Measurements from ENCODE around the gene MCC.

MCC gene

DNA sequence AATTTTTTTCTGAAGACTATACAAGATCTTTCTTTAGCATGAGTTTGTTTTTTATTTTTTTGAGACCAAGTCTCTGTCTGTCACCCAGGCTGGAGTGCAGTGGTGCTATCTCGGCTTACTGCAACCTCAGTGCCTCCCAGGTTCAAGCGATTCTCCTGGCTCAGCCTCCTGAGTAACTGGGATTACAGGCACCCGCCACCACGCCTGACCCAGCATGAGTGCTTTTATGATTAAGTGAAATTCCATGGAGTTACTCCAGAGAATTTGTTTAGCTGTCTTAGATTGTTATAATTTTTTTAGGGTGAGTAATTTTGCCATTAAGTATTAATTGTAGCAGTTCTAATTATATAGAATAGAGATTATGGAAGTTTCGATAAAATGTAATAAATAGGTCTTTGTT is 39.5 kb upstream of the MCC start:
- TF ChIP-seq, protein P1, sequence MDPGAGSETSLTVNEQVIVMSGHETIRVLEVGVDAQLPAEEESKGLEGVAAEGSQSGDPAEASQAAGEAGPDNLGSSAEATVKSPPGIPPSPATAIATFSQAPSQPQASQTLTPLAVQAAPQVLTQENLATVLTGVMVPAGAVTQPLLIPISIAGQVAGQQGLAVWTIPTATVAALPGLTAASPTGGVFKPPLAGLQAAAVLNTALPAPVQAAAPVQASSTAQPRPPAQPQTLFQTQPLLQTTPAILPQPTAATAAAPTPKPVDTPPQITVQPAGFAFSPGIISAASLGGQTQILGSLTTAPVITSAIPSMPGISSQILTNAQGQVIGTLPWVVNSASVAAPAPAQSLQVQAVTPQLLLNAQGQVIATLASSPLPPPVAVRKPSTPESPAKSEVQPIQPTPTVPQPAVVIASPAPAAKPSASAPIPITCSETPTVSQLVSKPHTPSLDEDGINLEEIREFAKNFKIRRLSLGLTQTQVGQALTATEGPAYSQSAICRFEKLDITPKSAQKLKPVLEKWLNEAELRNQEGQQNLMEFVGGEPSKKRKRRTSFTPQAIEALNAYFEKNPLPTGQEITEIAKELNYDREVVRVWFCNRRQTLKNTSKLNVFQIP (CRISPR knock-in tag; IDR thresholded peaks at IDR 0.05; ENCODE audit: borderline replicate concordance, low read depth), result no peak
- no peak for TF ChIP-seq ZNF565 (CRISPR knock-in tag; conservative IDR thresholded peaks at IDR 0.05; ENCODE audit: low read depth)
- TF ChIP-seq RARB (CRISPR knock-in tag; IDR thresholded peaks at IDR 0.05), result no peak
- no peak for TF ChIP-seq ZNF70 (CRISPR knock-in tag; IDR thresholded peaks at IDR 0.05)
- TF ChIP-seq OSR1 (CRISPR knock-in tag; IDR thresholded peaks at IDR 0.05), result no peak
- no peak for TF ChIP-seq ZFP3 (CRISPR knock-in tag; IDR thresholded peaks at IDR 0.05)
- TF ChIP-seq, protein P2, sequence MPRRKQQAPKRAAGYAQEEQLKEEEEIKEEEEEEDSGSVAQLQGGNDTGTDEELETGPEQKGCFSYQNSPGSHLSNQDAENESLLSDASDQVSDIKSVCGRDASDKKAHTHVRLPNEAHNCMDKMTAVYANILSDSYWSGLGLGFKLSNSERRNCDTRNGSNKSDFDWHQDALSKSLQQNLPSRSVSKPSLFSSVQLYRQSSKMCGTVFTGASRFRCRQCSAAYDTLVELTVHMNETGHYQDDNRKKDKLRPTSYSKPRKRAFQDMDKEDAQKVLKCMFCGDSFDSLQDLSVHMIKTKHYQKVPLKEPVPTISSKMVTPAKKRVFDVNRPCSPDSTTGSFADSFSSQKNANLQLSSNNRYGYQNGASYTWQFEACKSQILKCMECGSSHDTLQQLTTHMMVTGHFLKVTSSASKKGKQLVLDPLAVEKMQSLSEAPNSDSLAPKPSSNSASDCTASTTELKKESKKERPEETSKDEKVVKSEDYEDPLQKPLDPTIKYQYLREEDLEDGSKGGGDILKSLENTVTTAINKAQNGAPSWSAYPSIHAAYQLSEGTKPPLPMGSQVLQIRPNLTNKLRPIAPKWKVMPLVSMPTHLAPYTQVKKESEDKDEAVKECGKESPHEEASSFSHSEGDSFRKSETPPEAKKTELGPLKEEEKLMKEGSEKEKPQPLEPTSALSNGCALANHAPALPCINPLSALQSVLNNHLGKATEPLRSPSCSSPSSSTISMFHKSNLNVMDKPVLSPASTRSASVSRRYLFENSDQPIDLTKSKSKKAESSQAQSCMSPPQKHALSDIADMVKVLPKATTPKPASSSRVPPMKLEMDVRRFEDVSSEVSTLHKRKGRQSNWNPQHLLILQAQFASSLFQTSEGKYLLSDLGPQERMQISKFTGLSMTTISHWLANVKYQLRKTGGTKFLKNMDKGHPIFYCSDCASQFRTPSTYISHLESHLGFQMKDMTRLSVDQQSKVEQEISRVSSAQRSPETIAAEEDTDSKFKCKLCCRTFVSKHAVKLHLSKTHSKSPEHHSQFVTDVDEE (CRISPR knock-in tag; IDR thresholded peaks at IDR 0.05), result no peak
- no peak for TF ChIP-seq ZFP30 (CRISPR knock-in tag; IDR thresholded peaks at IDR 0.05)
- TF ChIP-seq BACH2 (CRISPR knock-in tag; IDR thresholded peaks at IDR 0.05; ENCODE audit: borderline replicate concordance), result no peak
- no peak for TF ChIP-seq SNAI2 (CRISPR knock-in tag; IDR thresholded peaks at IDR 0.05)
- no peak for TF ChIP-seq ARNTL (CRISPR knock-in tag; IDR thresholded peaks at IDR 0.05; ENCODE audit: borderline replicate concordance, low read depth)
- TF ChIP-seq ZNF8 (CRISPR knock-in tag; IDR thresholded peaks at IDR 0.05), result no peak
- no peak for TF ChIP-seq TOX (CRISPR knock-in tag; IDR thresholded peaks at IDR 0.05; ENCODE audit: borderline replicate concordance)
- TF ChIP-seq GLIS3 (CRISPR knock-in tag; IDR thresholded peaks at IDR 0.05), result no peak
- no peak for TF ChIP-seq TCF4 (CRISPR knock-in tag; IDR thresholded peaks at IDR 0.05; ENCODE audit: borderline replicate concordance)
- TF ChIP-seq, protein P3, sequence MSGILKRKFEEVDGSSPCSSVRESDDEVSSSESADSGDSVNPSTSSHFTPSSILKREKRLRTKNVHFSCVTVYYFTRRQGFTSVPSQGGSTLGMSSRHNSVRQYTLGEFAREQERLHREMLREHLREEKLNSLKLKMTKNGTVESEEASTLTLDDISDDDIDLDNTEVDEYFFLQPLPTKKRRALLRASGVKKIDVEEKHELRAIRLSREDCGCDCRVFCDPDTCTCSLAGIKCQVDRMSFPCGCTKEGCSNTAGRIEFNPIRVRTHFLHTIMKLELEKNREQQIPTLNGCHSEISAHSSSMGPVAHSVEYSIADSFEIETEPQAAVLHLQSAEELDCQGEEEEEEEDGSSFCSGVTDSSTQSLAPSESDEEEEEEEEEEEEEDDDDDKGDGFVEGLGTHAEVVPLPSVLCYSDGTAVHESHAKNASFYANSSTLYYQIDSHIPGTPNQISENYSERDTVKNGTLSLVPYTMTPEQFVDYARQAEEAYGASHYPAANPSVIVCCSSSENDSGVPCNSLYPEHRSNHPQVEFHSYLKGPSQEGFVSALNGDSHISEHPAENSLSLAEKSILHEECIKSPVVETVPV (CRISPR knock-in tag; IDR thresholded peaks at IDR 0.05), result no peak
- ATAC-seq, result no peak

DNA sequence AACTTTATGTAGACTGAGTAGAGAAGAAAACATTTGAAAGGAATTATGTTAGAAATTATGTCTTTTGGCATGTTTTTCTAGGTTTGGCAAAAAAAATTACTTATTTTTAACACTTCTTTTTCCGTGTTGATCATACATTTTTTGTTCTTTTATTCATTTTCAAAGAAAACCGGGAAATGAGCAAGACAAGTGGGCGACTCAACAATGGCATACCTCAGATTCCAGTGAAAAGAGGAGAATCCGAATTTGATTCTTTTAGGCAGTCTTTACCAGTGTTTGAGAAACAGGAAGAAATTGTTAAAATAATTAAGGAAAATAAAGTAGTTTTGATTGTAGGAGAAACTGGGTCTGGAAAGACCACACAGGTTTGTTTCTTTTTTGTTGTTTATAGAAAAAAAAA is 38.2 kb upstream of the MCC start:
- no peak for ATAC-seq
- TF ChIP-seq ZC3H10 (CRISPR knock-in tag; IDR thresholded peaks at IDR 0.05) (no peak), TCF4 (CRISPR knock-in tag; IDR thresholded peaks at IDR 0.05; ENCODE audit: borderline replicate concordance) (no peak), PPARA (CRISPR knock-in tag; IDR thresholded peaks at IDR 0.05; ENCODE audit: borderline replicate concordance) (no peak), BACH2 (CRISPR knock-in tag; IDR thresholded peaks at IDR 0.05; ENCODE audit: borderline replicate concordance) (no peak), OSR1 (CRISPR knock-in tag; IDR thresholded peaks at IDR 0.05) (no peak), SNAI2 (CRISPR knock-in tag; IDR thresholded peaks at IDR 0.05) (no peak), ZNF565 (CRISPR knock-in tag; conservative IDR thresholded peaks at IDR 0.05; ENCODE audit: low read depth) (no peak), ZFP30 (CRISPR knock-in tag; IDR thresholded peaks at IDR 0.05) (no peak), ZFP3 (CRISPR knock-in tag; IDR thresholded peaks at IDR 0.05) (no peak), ESRRG (CRISPR knock-in tag; IDR thresholded peaks at IDR 0.05) (no peak), CSDC2 (CRISPR knock-in tag; IDR thresholded peaks at IDR 0.05) (no peak), ZNF70 (CRISPR knock-in tag; IDR thresholded peaks at IDR 0.05) (no peak), GLIS3 (CRISPR knock-in tag; IDR thresholded peaks at IDR 0.05) (no peak), RARB (CRISPR knock-in tag; IDR thresholded peaks at IDR 0.05) (no peak)
- TF ChIP-seq, protein P4, sequence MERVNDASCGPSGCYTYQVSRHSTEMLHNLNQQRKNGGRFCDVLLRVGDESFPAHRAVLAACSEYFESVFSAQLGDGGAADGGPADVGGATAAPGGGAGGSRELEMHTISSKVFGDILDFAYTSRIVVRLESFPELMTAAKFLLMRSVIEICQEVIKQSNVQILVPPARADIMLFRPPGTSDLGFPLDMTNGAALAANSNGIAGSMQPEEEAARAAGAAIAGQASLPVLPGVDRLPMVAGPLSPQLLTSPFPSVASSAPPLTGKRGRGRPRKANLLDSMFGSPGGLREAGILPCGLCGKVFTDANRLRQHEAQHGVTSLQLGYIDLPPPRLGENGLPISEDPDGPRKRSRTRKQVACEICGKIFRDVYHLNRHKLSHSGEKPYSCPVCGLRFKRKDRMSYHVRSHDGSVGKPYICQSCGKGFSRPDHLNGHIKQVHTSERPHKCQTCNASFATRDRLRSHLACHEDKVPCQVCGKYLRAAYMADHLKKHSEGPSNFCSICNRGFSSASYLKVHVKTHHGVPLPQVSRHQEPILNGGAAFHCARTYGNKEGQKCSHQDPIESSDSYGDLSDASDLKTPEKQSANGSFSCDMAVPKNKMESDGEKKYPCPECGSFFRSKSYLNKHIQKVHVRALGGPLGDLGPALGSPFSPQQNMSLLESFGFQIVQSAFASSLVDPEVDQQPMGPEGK (CRISPR knock-in tag; IDR thresholded peaks at IDR 0.05; ENCODE audit: borderline replicate concordance), result no peak
- TF ChIP-seq, protein P5, sequence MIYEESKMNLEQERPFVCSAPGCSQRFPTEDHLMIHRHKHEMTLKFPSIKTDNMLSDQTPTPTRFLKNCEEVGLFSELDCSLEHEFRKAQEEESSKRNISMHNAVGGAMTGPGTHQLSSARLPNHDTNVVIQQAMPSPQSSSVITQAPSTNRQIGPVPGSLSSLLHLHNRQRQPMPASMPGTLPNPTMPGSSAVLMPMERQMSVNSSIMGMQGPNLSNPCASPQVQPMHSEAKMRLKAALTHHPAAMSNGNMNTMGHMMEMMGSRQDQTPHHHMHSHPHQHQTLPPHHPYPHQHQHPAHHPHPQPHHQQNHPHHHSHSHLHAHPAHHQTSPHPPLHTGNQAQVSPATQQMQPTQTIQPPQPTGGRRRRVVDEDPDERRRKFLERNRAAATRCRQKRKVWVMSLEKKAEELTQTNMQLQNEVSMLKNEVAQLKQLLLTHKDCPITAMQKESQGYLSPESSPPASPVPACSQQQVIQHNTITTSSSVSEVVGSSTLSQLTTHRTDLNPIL (CRISPR knock-in tag; IDR thresholded peaks at IDR 0.05; ENCODE audit: low read depth), result no peak
- TF ChIP-seq, protein P2 (CRISPR knock-in tag; IDR thresholded peaks at IDR 0.05), result no peak
- TF ChIP-seq, protein P1 (CRISPR knock-in tag; IDR thresholded peaks at IDR 0.05; ENCODE audit: borderline replicate concordance, low read depth), result no peak
